ENCODE results near the gene CADPS. TPM values are rescaled to one million over a fixed set of nuclear protein-coding genes. Genes with fewer than 3 reads are reported as not detected.
A peak's percentile ranks its signal among the peaks of the same experiment; 100 is the strongest.

The CADPS gene
- total and polyA plus RNA-seq, 9 of the 15 experiments (the other 6 are each of a cell fraction or from before 2014, with no cell fraction given) = not detected

- no peak for TF ChIP-seq RBM14 (IDR thresholded peaks at IDR 0.05; ENCODE audit: borderline replicate concordance, insufficient read depth, low read depth, low read length)
- TF ChIP-seq ZNF764 (CRISPR knock-in tag; IDR thresholded peaks at IDR 0.05; ENCODE audit: low read depth) = no peak
- no peak for TF ChIP-seq YY1 (IDR thresholded peaks at IDR 0.05; ENCODE audit: borderline replicate concordance in 1 of 3, control insufficient read depth in 1 of 3, extremely low read depth in 1 of 3, insufficient read depth in 3 of 3, insufficient read length in 1 of 3, insufficient replicate concordance in 2 of 3, low read depth in 1 of 3, low read length in 2 of 3)
- TF ChIP-seq HDAC3 (IDR thresholded peaks at IDR 0.05; ENCODE audit: borderline replicate concordance, partially characterized antibody) = no peak
- no peaks in the 10 kb centered on the region for H3K4me1 ChIP-seq (replicated peaks in 1 of 2; ENCODE audit: control insufficient read depth in 2 of 2, insufficient read depth in 2 of 2, low read length in 2 of 2)
- no peaks in the 10 kb centered on the region for H3K9me1 ChIP-seq (ENCODE audit: control insufficient read depth, insufficient read depth, low read length)
- H2AFZ ChIP-seq (ENCODE audit: low read depth, low read length) = no peak overlapping the region
- H3K27me3 ChIP-seq (ENCODE audit: control insufficient read depth in 2 of 2, insufficient read depth in 2 of 2, low read length in 2 of 2) = no peaks in the 10 kb centered on the region
- ATAC-seq (no peak), FAIRE-seq (no peak), DNase-seq (ENCODE audit: extremely low read depth in 1 of 4, low spot score in 3 of 4) (no peak)
- no peaks in the 10 kb centered on the region for H4K20me1 ChIP-seq (replicated peaks; ENCODE audit: control insufficient read depth, insufficient read depth, low read length)
- in situ Hi-C loops (cut with MboI) (no loop called here), intact Hi-C loops (cut with micrococcal nuclease) (no loop called here)
- H3K4me2 ChIP-seq (ENCODE audit: insufficient read depth, low read length) = no peak overlapping the region
- POLR2A ChIA-PET = no interaction called here
- H3K9me3 ChIP-seq (replicated peaks; ENCODE audit: control insufficient read depth, insufficient read depth, low read depth, low read length) = no peaks in the 10 kb centered on the region
- CTCF ChIA-PET (ENCODE audit: low intra/inter-chr PET ratio) = no interaction called here
- H3K79me2 ChIP-seq (ENCODE audit: control insufficient read depth, insufficient read depth, low read length) = no peaks in the 10 kb centered on the region
- no TSS peak for BruUV-seq (replicated peaks)
- H3K36me3 ChIP-seq (ENCODE audit: control insufficient read depth, insufficient read depth, low read length) = no peaks in the 10 kb centered on the region
- no CpG with 5 or more reads among the region's 2 CpGs for WGBS (ENCODE audit: insufficient coverage, low coverage, missing lambda C conversion rate)
- H3K4me3 ChIP-seq = no peak overlapping the region
- no peak overlapping the region for H3K9ac ChIP-seq (ENCODE audit: insufficient read depth in 1 of 2, low read depth in 2 of 2, low read length in 2 of 2)
- no peak overlapping the region for H3K27ac ChIP-seq (ENCODE audit: extremely low read depth, low read depth, low read length)
These were observed 71.9 kb downstream of the CADPS start for GRCh38 chr3:62803276-62803675.

GRCh38 chr3:62798000-62798399 lies 77.2 kb downstream of the CADPS start:
- ChIA-PET POLR2A (no interaction called here), CTCF (ENCODE audit: low intra/inter-chr PET ratio) (no interaction called here)
- no peak for FAIRE-seq
- no peak overlapping the region for H3K27ac ChIP-seq (ENCODE audit: extremely low read depth, low read depth, low read length)
- H2AFZ ChIP-seq (ENCODE audit: low read depth, low read length) = no peak overlapping the region
- no peak overlapping the region for H3K4me2 ChIP-seq (ENCODE audit: insufficient read depth, low read length)
- H3K9ac ChIP-seq (ENCODE audit: insufficient read depth in 1 of 2, low read depth in 2 of 2, low read length in 2 of 2) = no peak overlapping the region
- no peak for TF ChIP-seq HCFC1 (IDR thresholded peaks at IDR 0.05; ENCODE audit: low read depth, low read length)
- TF ChIP-seq DLX4 (CRISPR knock-in tag; IDR thresholded peaks at IDR 0.05) = no peak
- no peak for TF ChIP-seq BRD4 (IDR thresholded peaks at IDR 0.05)
- TF ChIP-seq MAFG (tag; conservative IDR thresholded peaks at IDR 0.05) = no peak
- TF ChIP-seq MTA1 (IDR thresholded peaks at IDR 0.05; ENCODE audit: borderline replicate concordance) = no peak
- TF ChIP-seq RHOXF2B (CRISPR knock-in tag; conservative IDR thresholded peaks at IDR 0.05) = no peak
- no peak for TF ChIP-seq ZNF140 (CRISPR knock-in tag; IDR thresholded peaks at IDR 0.05)
- TF ChIP-seq ZSCAN29 (IDR thresholded peaks at IDR 0.05) = no peak
- peak in 1 of 3 experiments; percentile 10; a peak in 1 of 6 replicates for TF ChIP-seq ZBTB11 (CRISPR knock-in tag; IDR thresholded peaks at IDR 0.05)
- H3K4me3 ChIP-seq = no peak overlapping the region
- no peak for DNase-seq (ENCODE audit: extremely low read depth in 1 of 4, low spot score in 3 of 4)
- H3K36me3 ChIP-seq (ENCODE audit: control insufficient read depth, insufficient read depth, low read length) = no peaks in the 10 kb centered on the region
- no TSS peak for BruUV-seq (replicated peaks)
- in situ Hi-C loops (cut with MboI) = no loop called here
- no peaks in the 10 kb centered on the region for H3K4me1 ChIP-seq (replicated peaks in 1 of 2; ENCODE audit: control insufficient read depth in 2 of 2, insufficient read depth in 2 of 2, low read length in 2 of 2)
- intact Hi-C loops (cut with micrococcal nuclease) = no loop called here
- WGBS (ENCODE audit: insufficient coverage, low coverage, missing lambda C conversion rate) = 0% methylated on average over 3 of the region's 3 CpGs
- H3K9me1 ChIP-seq (ENCODE audit: control insufficient read depth, insufficient read depth, low read length) = no peaks in the 10 kb centered on the region
- no peaks in the 10 kb centered on the region for H4K20me1 ChIP-seq (replicated peaks; ENCODE audit: control insufficient read depth, insufficient read depth, low read length)
- H3K79me2 ChIP-seq (ENCODE audit: control insufficient read depth, insufficient read depth, low read length) = no peaks in the 10 kb centered on the region
- ATAC-seq = no peak
- no peaks in the 10 kb centered on the region for H3K9me3 ChIP-seq (replicated peaks; ENCODE audit: control insufficient read depth, insufficient read depth, low read depth, low read length)
- no peaks in the 10 kb centered on the region for H3K27me3 ChIP-seq (ENCODE audit: control insufficient read depth in 2 of 2, insufficient read depth in 2 of 2, low read length in 2 of 2)

All from K562 (cell line).